HepG2 (cell line): ENCODE data around the gene EYA2. TPM values are rescaled to one million over a fixed set of nuclear protein-coding genes. Genes with fewer than 3 reads are reported as not detected.

Source experiments
- ATAC-seq: fragments of 200-7000 bp; cut with Tn5 transposase; 3 replicates; pipeline ENCODE4 v1.9.1; 2020; ENCODE audit warnings: mild to moderate bottlenecking, moderate library complexity
- BruUV-seq: library from RNA; stranded (reverse); fragments of 400-500 nt; replicated peaks from 2 replicates; lab custom pipeline; 2021; lab: Mats Ljungman, UMichigan
- CTCF ChIA-PET: fragments of 300-600 bp; formaldehyde crosslinking; extraction: SDS; loops from one replicate; lab custom pipeline; 2021; ENCODE audit warnings: low total read pairs, inconsistent platforms, low intra/inter-chr PET ratio; lab: Yijun Ruan, JAX
- POLR2A ChIA-PET: fragments of 350-600 bp; sonication (Branson Sonifier 250); formaldehyde crosslinking; loops from one replicate; lab custom pipeline; 2020; ENCODE audit warnings: antibody characterized with exemption, inconsistent platforms; lab: Yijun Ruan, JAX
- DNase-seq: peaks from one replicate; pipeline ENCODE4 v3.0.0-alpha.2; 2015; ENCODE audit warnings: low spot score
- FAIRE-seq: peaks from 3 replicates; lab custom pipeline; 2011; peaks lifted over from hg19 to GRCh38; lab: Jason Lieb, UNC
- H2AFZ ChIP-seq: one replicate; pipeline ENCODE4 v1.6.1; 2011; ENCODE audit warnings: low read length, inconsistent platforms
- H3K27ac ChIP-seq: fragments of 300-600 bp; 3 replicates; pipeline ENCODE4 v1.8.0; 2011; ENCODE audit warnings: mixed run types, mild to moderate bottlenecking, mixed read lengths, low read length, inconsistent platforms; ENCODE audit not compliant: insufficient read depth; ENCODE audit errors: extremely low read length
- H3K27me3 ChIP-seq, 2 experiments: fragments of 200-600 bp in 1 of 2; 2 replicates in 1 of 2; 3 replicates in 1 of 2; pipeline versions ENCODE4 v1.6.0 to v1.8.0; 2011; ENCODE audit warnings: low read length in 2 of 2, mild to moderate bottlenecking in 2 of 2, moderate library complexity in 2 of 2, inconsistent platforms in 1 of 2; ENCODE audit not compliant: insufficient read depth in 2 of 2, control insufficient read depth in 1 of 2
- H3K36me3 ChIP-seq, 2 experiments: fragments of 200-600 bp in 1 of 2; replicated peaks in 1 of 2; 2 replicates in 1 of 2; 3 replicates in 1 of 2; pipeline versions ENCODE4 v1.5.1 to v1.8.0; 2011; ENCODE audit warnings: low read length in 2 of 2, inconsistent platforms in 1 of 2; ENCODE audit not compliant: insufficient read depth in 2 of 2, control insufficient read depth in 1 of 2
- H3K4me1 ChIP-seq: 2 replicates; pipeline ENCODE4 v1.5.1; 2012; ENCODE audit warnings: low read length, inconsistent platforms; ENCODE audit not compliant: insufficient read depth
- H3K4me2 ChIP-seq: 2 replicates; pipeline ENCODE4 v1.6.0; 2011; ENCODE audit warnings: low read depth, low read length, inconsistent platforms
- H3K4me3 ChIP-seq, 3 experiments: fragments of 200-600 bp in 1 of 3; sonication (generic), shearing (Covaris generic) in 1 of 3; replicated peaks in 1 of 3; 2 replicates each; pipeline ENCODE4 v1.5.1; 2011 to 2016; ENCODE audit warnings: low read length in 3 of 3, inconsistent platforms in 2 of 3, low read depth in 2 of 3, mild to moderate bottlenecking in 2 of 3, control low read depth in 1 of 3, mixed read lengths in 1 of 3; ENCODE audit not compliant: insufficient read depth in 1 of 3
- H3K79me2 ChIP-seq: one replicate; pipeline ENCODE4 v1.6.1; 2011; ENCODE audit warnings: low read length, inconsistent platforms; ENCODE audit not compliant: insufficient read depth
- H3K9ac ChIP-seq: 2 replicates; pipeline ENCODE4 v1.6.0; 2011; ENCODE audit warnings: mild to moderate bottlenecking, low read depth, low read length, inconsistent platforms; ENCODE audit not compliant: insufficient read depth
- H3K9me3 ChIP-seq: 2 replicates; pipeline ENCODE4 v1.5.1; 2012; ENCODE audit warnings: mild to moderate bottlenecking, low read length
- H4K20me1 ChIP-seq: 2 replicates; pipeline ENCODE4 v1.6.0; 2011; ENCODE audit warnings: inconsistent platforms, mild to moderate bottlenecking, low read length, moderate library complexity; ENCODE audit not compliant: insufficient read depth
- CHCHD3 ChIP-seq: sonication (generic); formaldehyde crosslinking; IDR thresholded peaks from 2 replicates; pipeline ENCODE4 v1.8.0; 2022; ENCODE audit warnings: mild to moderate bottlenecking, missing genetic modification reagents, moderate library complexity
- DPF2 ChIP-seq: sonication (generic); formaldehyde crosslinking; IDR thresholded peaks from 2 replicates; pipeline ENCODE4 v1.4.0; 2020; ENCODE audit warnings: mild to moderate bottlenecking, low read depth, missing genetic modification reagents, borderline replicate concordance
- GZF1 ChIP-seq: sonication (generic); formaldehyde crosslinking; IDR thresholded peaks from 2 replicates; pipeline ENCODE4 v1.5.1; 2020; ENCODE audit warnings: mild to moderate bottlenecking, missing genetic modification reagents
- PAWR ChIP-seq: sonication (generic); formaldehyde crosslinking; IDR thresholded peaks from 2 replicates; pipeline ENCODE4 v1.4.0; 2020; ENCODE audit warnings: missing genetic modification reagents, mild to moderate bottlenecking, borderline replicate concordance
- ZBTB7A ChIP-seq: sonication (generic); formaldehyde crosslinking; IDR thresholded peaks from 2 replicates; pipeline ENCODE4 v1.8.0; 2022; ENCODE audit warnings: mild to moderate bottlenecking, missing genetic modification reagents
- ZBTB7B ChIP-seq: sonication (generic); formaldehyde crosslinking; IDR thresholded peaks from 2 replicates; pipeline ENCODE4 v1.4.0; 2020; ENCODE audit warnings: missing genetic modification reagents
- ZNF30 ChIP-seq: sonication (generic); formaldehyde crosslinking; IDR thresholded peaks from 2 replicates; pipeline ENCODE4 v1.5.0; 2020; ENCODE audit warnings: mild to moderate bottlenecking, missing genetic modification reagents
- ZNF703 ChIP-seq: sonication (generic); formaldehyde crosslinking; IDR thresholded peaks from 2 replicates; pipeline ENCODE4 v1.5.1; 2020; ENCODE audit warnings: missing genetic modification reagents, mild to moderate bottlenecking, moderate library complexity, borderline replicate concordance
- WGBS: methylation state at CpG from one replicate; pipeline ENCODE4 v1.1.6; 2017; ENCODE audit warnings: low lambda C conversion rate; 5-methylcytosine and 5-hydroxymethylcytosine counted together
- in situ Hi-C: cut with HindIII; loops from 2 replicates; pipeline ENCODE4 v1.10.0; 2017; ENCODE audit warnings: low pct_unique_long_range_greater_than_20kb; ENCODE audit not compliant: extremely low pct_ligation_motif_present
- intact Hi-C: fragments of 100-400 bp; cut with micrococcal nuclease; formaldehyde crosslinking; loops from one replicate; pipeline ENCODE4 v1.10.0; 2022; ENCODE audit not compliant: unreplicated experiment
- polyA plus RNA-seq, 8 experiments: library from polyadenylated mRNA; depleted of rRNA in 3 of 8; stranded (reverse) in 7 of 8; unstranded in 1 of 8; fragments of >200 nt; fragmentation: Illumina TruSeq in 4 of 8; extraction: Trizol in 4 of 8; gene quantifications; 2 replicates each; pipeline versions ENCODE4 v1.2.1 to v1.2.3, GENCODE V29; 2011 to 2016; ENCODE audit warnings: low read depth in 4 of 8, missing spikeins in 1 of 8, mixed read lengths in 1 of 8; ENCODE audit not compliant: insufficient read depth in 1 of 8
- total RNA-seq, 5 experiments: library from RNA; depleted of rRNA; stranded (reverse); fragments of >200 nt; fragmentation: Illumina TruSeq; extraction: Trizol; gene quantifications; 2 replicates each; pipeline ENCODE4 v1.2.3, GENCODE V29; 2016; ENCODE audit warnings: low read depth in 1 of 5
- TF ChIP-seq, protein P1 (sequence below): sonication (generic); formaldehyde crosslinking; IDR thresholded peaks from 2 replicates; pipeline ENCODE4 v1.9.0; 2021; ENCODE audit warnings: missing genetic modification reagents, mild to moderate bottlenecking, borderline replicate concordance
- TF ChIP-seq, protein P2 (sequence below): IDR thresholded peaks from 2 replicates; pipeline ENCODE4 v1.6.1; 2016; ENCODE audit warnings: missing compliant biosample characterization, missing genetic modification reagents, borderline replicate concordance
- TF ChIP-seq, protein P3 (sequence below): sonication (generic); formaldehyde crosslinking; IDR thresholded peaks from 2 replicates; pipeline ENCODE4 v1.4.0; 2020; ENCODE audit warnings: missing genetic modification reagents, borderline replicate concordance

The EYA2 gene
- total and polyA plus RNA-seq, 2 of the 13 experiments (the other 11 are each of a cell fraction or from before 2014, with no cell fraction given): not detected

DNA sequence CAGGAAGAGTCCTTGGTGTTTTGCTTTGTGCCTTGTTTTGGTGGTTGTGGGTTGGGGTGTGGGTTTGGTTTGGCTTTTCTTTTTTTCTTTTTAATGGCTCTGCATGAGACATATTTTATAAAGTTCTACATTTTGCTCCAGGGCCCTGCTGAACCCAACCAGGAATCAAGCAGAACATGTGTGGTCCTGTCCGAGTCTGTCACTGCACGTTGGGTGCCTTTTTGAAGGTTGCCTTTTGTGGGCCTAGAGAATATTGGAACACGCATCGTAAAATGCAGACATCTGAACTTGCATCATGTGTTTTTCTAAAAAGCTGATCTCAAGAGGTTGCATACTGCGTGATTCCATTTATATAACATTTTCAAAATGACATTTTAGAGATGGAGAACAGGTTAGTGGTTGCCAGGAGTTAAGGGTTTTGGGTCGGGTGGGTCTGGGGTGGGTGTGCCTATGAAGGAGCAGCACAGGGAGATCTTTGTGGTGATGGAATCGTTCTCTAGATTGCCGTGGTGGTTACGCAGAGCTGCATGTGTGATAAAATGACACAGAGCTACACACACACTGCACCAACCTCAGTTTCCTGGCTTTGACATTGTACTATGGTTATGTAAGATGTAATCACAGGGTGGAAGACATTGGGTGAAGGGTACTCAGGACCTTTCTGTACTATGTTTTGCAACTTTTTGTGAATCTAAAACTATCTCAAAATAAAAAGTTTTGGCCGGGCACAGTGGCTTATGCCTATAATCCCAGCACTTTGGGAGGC, 80.2 kb downstream of the EYA2 start (continued):
- TF ChIP-seq ZBTB7A (CRISPR knock-in tag) (no peak), DPF2 (CRISPR knock-in tag) (no peak), CHCHD3 (CRISPR knock-in tag) (no peak)
- TF ChIP-seq, protein P1, sequence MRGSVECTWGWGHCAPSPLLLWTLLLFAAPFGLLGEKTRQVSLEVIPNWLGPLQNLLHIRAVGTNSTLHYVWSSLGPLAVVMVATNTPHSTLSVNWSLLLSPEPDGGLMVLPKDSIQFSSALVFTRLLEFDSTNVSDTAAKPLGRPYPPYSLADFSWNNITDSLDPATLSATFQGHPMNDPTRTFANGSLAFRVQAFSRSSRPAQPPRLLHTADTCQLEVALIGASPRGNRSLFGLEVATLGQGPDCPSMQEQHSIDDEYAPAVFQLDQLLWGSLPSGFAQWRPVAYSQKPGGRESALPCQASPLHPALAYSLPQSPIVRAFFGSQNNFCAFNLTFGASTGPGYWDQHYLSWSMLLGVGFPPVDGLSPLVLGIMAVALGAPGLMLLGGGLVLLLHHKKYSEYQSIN: no peak

DNA sequence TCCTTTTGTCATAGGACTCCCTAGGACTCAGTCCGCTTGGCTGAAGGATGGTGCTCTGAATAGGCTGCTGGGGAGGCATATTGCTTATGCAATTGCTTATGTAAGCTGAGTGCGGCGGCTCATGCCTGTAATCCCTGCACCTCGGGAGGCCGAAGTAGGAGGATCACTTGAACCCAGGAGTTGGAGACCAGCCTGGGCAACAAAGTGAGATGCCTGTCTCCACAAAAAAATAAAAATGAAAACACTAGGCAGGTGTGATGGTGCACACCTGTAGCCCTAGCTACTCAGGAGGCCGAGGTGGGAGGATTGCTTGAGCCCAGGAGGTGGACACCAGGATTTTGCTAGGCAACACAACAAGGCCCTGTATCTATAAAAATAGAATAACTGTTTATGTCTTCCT, 81.3 kb downstream of the EYA2 start:
- Histone ChIP-seq H3K4me3 (no peak overlapping the region), H3K9me3 (no peaks in the 10 kb centered on the region), H3K27ac (no peak overlapping the region), H2AFZ (no peak overlapping the region), H4K20me1 (no peaks in the 10 kb centered on the region), H3K79me2 (no peaks in the 10 kb centered on the region), H3K27me3 (peaks cover 11 to 41% of the 10 kb centered on the region in 2 experiments; a peak in 4 of 5 replicates), H3K4me1 (no peaks in the 10 kb centered on the region), H3K9ac (no peak overlapping the region), H3K36me3 (no peaks in the 10 kb centered on the region), H3K4me2 (no peak overlapping the region)
- POLR2A ChIA-PET: no interaction called here
- intact Hi-C loops: no loop called here
- FAIRE-seq: no peak
- in situ Hi-C loops: no loop called here
- no peak for ATAC-seq
- DNase-seq: no peak
- TF ChIP-seq, protein P2, sequence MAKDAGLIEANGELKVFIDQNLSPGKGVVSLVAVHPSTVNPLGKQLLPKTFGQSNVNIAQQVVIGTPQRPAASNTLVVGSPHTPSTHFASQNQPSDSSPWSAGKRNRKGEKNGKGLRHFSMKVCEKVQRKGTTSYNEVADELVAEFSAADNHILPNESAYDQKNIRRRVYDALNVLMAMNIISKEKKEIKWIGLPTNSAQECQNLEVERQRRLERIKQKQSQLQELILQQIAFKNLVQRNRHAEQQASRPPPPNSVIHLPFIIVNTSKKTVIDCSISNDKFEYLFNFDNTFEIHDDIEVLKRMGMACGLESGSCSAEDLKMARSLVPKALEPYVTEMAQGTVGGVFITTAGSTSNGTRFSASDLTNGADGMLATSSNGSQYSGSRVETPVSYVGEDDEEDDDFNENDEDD (CRISPR knock-in tag): no peak
- TF ChIP-seq PAWR (CRISPR knock-in tag) (no peak), GZF1 (CRISPR knock-in tag) (no peak), ZBTB7B (no peak), ZNF30 (CRISPR knock-in tag) (no peak), ZNF703 (CRISPR knock-in tag) (no peak)
- TF ChIP-seq, protein P3, sequence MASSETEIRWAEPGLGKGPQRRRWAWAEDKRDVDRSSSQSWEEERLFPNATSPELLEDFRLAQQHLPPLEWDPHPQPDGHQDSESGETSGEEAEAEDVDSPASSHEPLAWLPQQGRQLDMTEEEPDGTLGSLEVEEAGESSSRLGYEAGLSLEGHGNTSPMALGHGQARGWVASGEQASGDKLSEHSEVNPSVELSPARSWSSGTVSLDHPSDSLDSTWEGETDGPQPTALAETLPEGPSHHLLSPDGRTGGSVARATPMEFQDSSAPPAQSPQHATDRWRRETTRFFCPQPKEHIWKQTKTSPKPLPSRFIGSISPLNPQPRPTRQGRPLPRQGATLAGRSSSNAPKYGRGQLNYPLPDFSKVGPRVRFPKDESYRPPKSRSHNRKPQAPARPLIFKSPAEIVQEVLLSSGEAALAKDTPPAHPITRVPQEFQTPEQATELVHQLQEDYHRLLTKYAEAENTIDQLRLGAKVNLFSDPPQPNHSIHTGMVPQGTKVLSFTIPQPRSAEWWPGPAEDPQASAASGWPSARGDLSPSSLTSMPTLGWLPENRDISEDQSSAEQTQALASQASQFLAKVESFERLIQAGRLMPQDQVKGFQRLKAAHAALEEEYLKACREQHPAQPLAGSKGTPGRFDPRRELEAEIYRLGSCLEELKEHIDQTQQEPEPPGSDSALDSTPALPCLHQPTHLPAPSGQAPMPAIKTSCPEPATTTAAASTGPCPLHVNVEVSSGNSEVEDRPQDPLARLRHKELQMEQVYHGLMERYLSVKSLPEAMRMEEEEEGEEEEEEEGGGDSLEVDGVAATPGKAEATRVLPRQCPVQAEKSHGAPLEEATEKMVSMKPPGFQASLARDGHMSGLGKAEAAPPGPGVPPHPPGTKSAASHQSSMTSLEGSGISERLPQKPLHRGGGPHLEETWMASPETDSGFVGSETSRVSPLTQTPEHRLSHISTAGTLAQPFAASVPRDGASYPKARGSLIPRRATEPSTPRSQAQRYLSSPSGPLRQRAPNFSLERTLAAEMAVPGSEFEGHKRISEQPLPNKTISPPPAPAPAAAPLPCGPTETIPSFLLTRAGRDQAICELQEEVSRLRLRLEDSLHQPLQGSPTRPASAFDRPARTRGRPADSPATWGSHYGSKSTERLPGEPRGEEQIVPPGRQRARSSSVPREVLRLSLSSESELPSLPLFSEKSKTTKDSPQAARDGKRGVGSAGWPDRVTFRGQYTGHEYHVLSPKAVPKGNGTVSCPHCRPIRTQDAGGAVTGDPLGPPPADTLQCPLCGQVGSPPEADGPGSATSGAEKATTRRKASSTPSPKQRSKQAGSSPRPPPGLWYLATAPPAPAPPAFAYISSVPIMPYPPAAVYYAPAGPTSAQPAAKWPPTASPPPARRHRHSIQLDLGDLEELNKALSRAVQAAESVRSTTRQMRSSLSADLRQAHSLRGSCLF (CRISPR knock-in tag): no peak
- BruUV-seq: no TSS peak
- WGBS: 33% methylated on average over 6 of the region's 6 CpGs
- CTCF ChIA-PET: no interaction called here
